Fibroblast of the aortic adventitia (primary cell): ENCODE data around the gene ENSA. TPM values are rescaled to one million over a fixed set of nuclear protein-coding genes. Genes with fewer than 3 reads are reported as not detected.
"Not testable (repeated sequence)": the region's sequence is repeated elsewhere in the genome, so short reads cannot be mapped to it uniquely, and the experiment has no call there.

Experiments
- DNase-seq: peaks from one replicate; pipeline ENCODE4 v3.0.0-alpha.2; 2010; ENCODE audit warnings: low read depth
- H3K4me3 ChIP-seq: 2 replicates; pipeline ENCODE4 v1.5.1; 2011; ENCODE audit warnings: low read depth, mild to moderate bottlenecking, control low read depth, low read length, moderate library complexity
- CTCF ChIP-seq: IDR thresholded peaks from 2 replicates; pipeline ENCODE4 v1.5.1; 2011; ENCODE audit warnings: mild to moderate bottlenecking, low read length, control low read depth, inconsistent platforms; ENCODE audit not compliant: insufficient read depth
- total RNA-seq: library from RNA; depleted of rRNA; stranded (reverse); fragments of >200 nt; gene quantifications from 2 replicates; pipeline ENCODE4 v1.2.3, GENCODE V29; 2012; ENCODE audit warnings: low replicate concordance

ENSA gene
- total RNA-seq, 1 donor = 82.1 TPM

- no peak for DNase-seq
- no peak for TF ChIP-seq CTCF
- H3K4me3 ChIP-seq = no peak overlapping the region
Observed at GRCh38 chr1:150596976-150597375, 32.4 kb downstream of the ENSA start.

GRCh38 chr1:150596095-150596892, 33.1 kb downstream of the ENSA start:
- DNase-seq = peak; percentile 51
- H3K4me3 ChIP-seq = no peak overlapping the region

GRCh38 chr1:150582371-150582770, 47.0 kb downstream of the ENSA start:
- TF ChIP-seq CTCF = no peak
- H3K4me3 ChIP-seq = no peak overlapping the region
- DNase-seq = no peak

More at GRCh38 chr1:150596095-150596892, 33.1 kb downstream of the ENSA start:
- TF ChIP-seq CTCF = no peak

- H3K4me3 ChIP-seq, DNase-seq: not testable (repeated sequence)
Observed at GRCh38 chr1:150581962-150582361, 47.5 kb downstream of the ENSA start.

GRCh38 chr1:150581437-150581836, 48.0 kb downstream of the ENSA start:
- not testable (repeated sequence) for H3K4me3 ChIP-seq, DNase-seq

- not testable (repeated sequence) for H3K4me3 ChIP-seq, DNase-seq
Observed at GRCh38 chr1:150580966-150581365, 48.4 kb downstream of the ENSA start.

- TF ChIP-seq CTCF = no peak
- peak overlapping the region; percentile 58 for H3K4me3 ChIP-seq
- DNase-seq = no peak
Observed at GRCh38 chr1:150579945-150580642, 49.3 kb downstream of the ENSA start.

- TF ChIP-seq CTCF = no peak
- peak; percentile 97 for DNase-seq
- peak within 1 kb of the TSS; percentile 99 for H3K4me3 ChIP-seq
Observed at GRCh38 chr1:150579110-150579944, 50.1 kb downstream of the ENSA start, which contains the start of gene MCL1. Gene MCL1, minus strand, starts transcription at chr1:150579610. Its CDS starts 80 bp downstream, at chr1:150579530.
